K562 (cell line): ENCODE data around the gene SYTL2. TPM values are rescaled to one million over a fixed set of nuclear protein-coding genes. Genes with fewer than 3 reads are reported as not detected.

Experiments
- CEBPB ChIP-seq: fragments of 450-650 bp; IDR thresholded peaks from 2 replicates; pipeline ENCODE4 v1.6.1; 2016; ENCODE audit warnings: missing genetic modification characterization, missing compliant biosample characterization
- CTBP1 ChIP-seq: fragments of 450-650 bp; IDR thresholded peaks from 2 replicates; pipeline ENCODE4 v1.6.1; 2016; ENCODE audit warnings: borderline replicate concordance
- FOSL1 ChIP-seq: fragments of 200-800 bp; sonication (Bioruptor generic); conservative IDR thresholded peaks from 2 replicates; pipeline ENCODE4 v1.6.1; 2016; ENCODE audit warnings: missing genetic modification characterization, missing compliant biosample characterization
- PCBP1 ChIP-seq: fragments of 200-400 bp; formaldehyde crosslinking; IDR thresholded peaks from 2 replicates; pipeline ENCODE4 v1.6.1; 2018; ENCODE audit warnings: mild to moderate bottlenecking, low read depth, low read length; ENCODE audit not compliant: poor library complexity, severe bottlenecking
- RREB1 ChIP-seq: fragments of 250-450 bp; sonication (Bioruptor Pico); IDR thresholded peaks from 2 replicates; pipeline ENCODE4 v1.4.0; 2020
- STAT6 ChIP-seq: sonication (generic); formaldehyde crosslinking; IDR thresholded peaks from 2 replicates; pipeline ENCODE4 v1.8.1; 2023; ENCODE audit warnings: mild to moderate bottlenecking, missing genetic modification reagents
- ZNF436 ChIP-seq: fragments of 250-450, 450-650 bp; sonication (Bioruptor Pico); formaldehyde crosslinking; IDR thresholded peaks from 2 replicates; pipeline ENCODE4 v1.7.0; 2020; ENCODE audit warnings: mild to moderate bottlenecking
- polyA plus RNA-seq, 8 experiments: library from polyadenylated mRNA; depleted of rRNA in 4 of 8; stranded (reverse) in 5 of 8; unstranded in 3 of 8; fragments of >200 nt; fragmentation: Nextera tagmentation in 2 of 8; fragmentation: Illumina TruSeq in 1 of 8; extraction: Ambion mirVana in 2 of 8; extraction: Trizol in 1 of 8; gene quantifications; 2 replicates each; pipeline versions ENCODE4 v1.2.1 to v1.2.3, GENCODE V29; 2011 to 2014; ENCODE audit warnings: inconsistent platforms in 1 of 8, missing spikeins in 1 of 8
- total RNA-seq, 7 experiments: library from RNA; depleted of rRNA in 6 of 7; stranded (reverse); fragments of >200 nt in 6 of 7; fragmentation: Illumina TruSeq in 2 of 7; extraction: Trizol in 2 of 7; gene quantifications; 2 replicates each; pipeline versions ENCODE4 v1.2.1 to v1.2.3, GENCODE V29; 2011 to 2021; ENCODE audit warnings: low replicate concordance in 1 of 7

SYTL2 gene
- total and polyA plus RNA-seq, 9 of the 15 experiments (the other 6 are each of a cell fraction or from before 2014, with no cell fraction given) = 0.05 to 0.57 (median 0.35) TPM

GRCh38 chr11:85854557-85855340 lies 43.8 kb upstream of the SYTL2 start (continued):
- TF ChIP-seq CEBPB (tag) (no peak), RREB1 (CRISPR knock-in tag) (peak; percentile 53; the same call in 1 of the 2 replicates), STAT6 (no peak), CTBP1 (peak; percentile 91), ZNF436 (no peak), FOSL1 (tag) (no peak), PCBP1 (peak; percentile 71)
- TF ChIP-seq, all 486 proteins: peak for 139
